GM19240 (cell line): ENCODE data around the gene NEK1.
"Not testable (repeated sequence)": the region's sequence is repeated elsewhere in the genome, so short reads cannot be mapped to it uniquely, and the experiment has no call there.

Experiments used
- DNase-seq: peaks from one replicate; pipeline ENCODE4 v3.0.0; 2011; ENCODE audit warnings: low spot score; ENCODE audit not compliant: insufficient read length

Gene NEK1

DNA sequence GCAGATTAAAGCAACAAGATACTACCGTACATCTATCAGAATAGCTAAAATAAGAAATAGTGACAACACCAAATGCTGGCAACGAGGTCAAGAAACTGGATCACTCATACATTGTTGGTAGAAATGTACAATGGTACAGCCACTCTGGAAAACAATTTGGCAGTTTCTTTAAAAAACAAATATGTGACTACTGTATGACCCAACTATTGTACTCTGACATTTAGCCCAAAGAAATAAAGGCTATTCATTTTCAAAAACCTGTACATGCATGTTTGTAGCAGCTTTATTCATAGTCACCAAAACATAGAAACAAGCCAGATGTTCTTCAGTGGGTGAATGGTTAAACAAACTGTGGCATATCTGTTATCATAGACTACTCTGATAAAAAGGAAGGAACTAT, 16.2 kb upstream of the NEK1 start:
- DNase-seq = no peak

DNA sequence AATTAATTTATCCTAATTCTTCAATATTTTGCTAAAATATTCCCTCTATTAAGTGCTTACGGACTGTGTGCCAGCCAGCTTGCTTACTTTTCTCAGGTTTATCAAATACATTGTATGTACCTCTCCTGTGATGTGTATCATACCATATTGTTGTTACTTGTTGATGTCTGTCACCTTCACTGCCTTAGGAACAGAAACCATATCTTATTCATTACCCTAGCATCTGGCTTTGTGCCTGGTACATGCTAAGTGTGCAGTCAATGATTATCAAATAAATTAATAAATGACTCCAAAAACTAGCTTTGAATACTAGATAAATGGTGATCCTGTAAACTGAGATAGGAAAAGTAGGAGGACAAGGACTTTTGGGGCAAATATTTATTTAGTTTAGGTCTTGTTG, 14.9 kb upstream of the NEK1 start:
- no peak for DNase-seq

DNA sequence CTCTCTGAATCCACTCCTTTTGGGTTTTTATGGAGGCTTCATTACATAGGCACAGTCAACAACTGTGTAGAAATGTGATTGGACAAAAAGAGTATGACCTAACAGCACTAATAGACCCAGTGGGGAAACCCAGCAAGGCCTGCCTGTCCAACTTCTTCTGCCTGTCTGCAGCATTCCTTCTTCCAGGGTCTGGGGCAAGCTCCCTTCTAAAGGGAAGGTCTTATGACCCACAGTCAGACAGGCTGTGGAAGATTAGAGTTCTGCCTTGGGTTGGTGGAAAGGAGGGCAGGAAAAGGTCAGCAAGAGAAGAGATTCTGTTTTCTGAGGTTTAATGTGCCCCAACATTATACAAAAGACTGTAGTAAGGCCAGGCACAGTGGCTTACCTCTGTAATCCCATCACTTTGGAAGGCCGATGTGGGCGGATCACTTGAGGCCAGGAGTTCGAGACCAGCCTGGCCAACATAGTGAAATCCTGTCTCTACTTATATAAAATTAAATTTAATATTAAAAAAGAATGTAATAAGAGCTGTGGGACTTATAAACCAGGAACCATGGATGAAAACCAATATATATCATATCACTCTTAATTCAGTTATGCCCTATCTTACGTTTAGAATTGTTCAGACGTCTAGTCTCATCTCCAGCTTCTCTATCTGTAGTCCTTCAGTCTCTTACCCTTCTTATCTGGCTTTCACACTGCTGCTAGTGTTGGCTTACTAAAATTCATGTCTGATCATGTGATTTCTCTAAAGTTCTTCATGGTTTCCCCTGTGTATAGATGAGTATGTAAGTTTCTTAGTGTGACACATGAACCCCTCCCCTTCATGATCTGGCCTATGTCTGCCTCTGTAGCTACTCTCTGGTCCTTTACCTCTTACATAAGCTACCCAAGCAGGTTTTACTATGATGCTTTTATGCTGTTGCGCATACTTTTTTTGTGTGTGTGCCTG, 14.2 kb upstream of the NEK1 start:
- no peak for DNase-seq

DNA sequence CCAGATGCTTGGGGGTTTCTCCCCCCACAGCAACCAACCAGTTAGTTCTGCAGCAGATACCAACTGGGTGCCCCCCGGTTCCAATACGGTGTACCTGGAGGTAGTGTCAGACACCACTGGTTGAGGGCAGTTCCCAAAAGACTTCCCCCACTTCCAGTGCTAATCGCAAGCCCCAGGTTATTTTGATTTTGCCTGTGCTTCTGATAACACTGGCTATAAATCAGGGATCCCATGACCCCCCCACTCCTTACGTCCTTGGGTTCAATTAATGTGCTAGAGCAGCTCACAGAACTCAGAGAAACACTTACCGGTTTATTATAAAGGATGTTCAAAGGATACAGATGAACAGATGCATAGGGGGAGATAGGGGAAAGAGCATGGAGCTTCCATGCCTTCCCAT, 13.5 kb upstream of the NEK1 start:
- no peak for DNase-seq

DNA sequence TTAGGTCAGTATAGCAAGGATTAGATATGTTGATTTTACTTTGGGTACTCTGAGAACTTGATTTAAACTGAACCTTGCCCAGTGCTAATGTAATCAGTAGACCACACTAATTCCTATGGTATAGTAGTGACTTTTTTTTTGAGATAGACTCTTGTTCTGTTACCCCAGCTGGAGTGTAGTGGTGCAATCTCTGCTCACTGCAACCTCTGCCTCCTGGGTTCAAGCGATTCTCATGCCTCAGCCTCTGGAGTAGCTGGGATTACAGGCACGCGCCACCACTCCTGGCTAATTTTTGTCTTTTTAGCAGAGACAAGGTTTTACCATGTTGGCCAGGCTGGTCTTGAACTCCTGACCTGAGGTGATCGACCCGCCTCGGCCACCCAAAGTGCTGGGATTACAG, 11.6 kb upstream of the NEK1 start:
- DNase-seq = not testable (repeated sequence)

DNA sequence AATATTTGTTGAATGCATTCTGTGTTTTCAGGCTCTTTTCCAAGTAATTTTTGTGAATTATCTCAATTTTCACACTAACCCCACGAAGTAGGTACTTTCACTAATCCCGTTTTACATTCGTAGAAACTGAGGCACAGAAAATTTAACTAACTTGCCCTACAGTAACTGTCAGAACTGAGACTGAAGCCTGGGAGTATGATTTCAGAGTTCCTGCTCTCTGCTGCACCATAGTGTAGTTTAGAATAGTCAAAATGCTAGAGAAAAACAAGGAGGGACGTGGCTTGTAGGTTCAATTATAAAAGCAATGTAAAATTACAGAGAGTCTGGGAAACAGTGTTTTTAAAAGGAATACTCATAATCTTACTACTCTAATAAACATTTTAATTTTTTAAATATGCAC, 10.2 kb upstream of the NEK1 start:
- DNase-seq = no peak

DNA sequence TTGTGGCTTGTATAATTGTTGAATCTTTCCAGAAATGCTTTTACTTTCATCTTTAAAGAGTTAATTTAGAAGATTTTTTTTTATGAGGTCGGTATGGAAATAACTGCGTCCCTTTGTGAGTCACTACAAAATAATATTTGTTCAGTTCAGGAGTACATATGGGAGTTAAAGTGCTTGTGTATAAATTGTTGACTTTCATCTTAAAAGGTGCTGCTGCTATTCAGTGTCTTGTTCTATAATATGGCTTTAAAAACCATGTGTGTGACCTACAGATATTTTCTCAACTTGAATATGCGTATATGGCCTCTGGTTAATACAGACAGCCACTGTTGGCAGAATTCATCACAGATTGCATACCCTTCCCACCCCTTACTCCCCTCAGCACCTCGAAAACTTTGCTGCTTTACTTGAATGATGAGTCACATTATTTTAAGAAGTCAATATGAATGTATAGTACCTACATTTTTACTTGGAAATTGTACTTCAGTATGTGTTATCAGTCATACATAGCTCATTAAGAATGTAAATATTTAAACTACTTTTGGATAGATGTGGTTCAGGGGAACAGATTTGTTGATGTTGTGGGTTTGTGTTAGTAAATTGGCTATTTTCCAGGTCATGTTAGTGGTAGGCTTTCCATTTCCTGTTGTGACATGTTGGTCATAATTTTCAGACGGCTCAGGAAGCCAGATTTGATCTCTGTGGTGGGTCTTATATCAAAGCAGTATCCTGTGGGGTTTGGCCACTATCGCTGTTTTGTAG, 9.5 kb upstream of the NEK1 start:
- DNase-seq = no peak

DNA sequence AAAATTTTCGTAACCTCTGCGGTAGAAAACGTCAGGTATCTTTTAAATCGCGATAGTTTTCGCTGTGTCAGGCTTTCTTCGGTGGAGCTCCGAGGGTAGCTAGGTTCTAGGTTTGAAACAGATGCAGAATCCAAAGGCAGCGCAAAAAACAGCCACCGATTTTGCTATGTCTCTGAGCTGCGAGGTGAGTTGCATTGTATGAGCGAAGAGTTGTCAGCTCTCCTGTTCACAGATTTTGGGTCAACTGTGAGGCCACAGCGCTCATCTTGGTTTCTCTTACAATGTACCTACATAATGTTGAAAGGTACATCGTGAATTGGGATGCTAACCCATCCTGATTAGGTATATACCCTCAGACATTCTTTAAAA, 8.5 kb upstream of the NEK1 start:
- DNase-seq = no peak

DNA sequence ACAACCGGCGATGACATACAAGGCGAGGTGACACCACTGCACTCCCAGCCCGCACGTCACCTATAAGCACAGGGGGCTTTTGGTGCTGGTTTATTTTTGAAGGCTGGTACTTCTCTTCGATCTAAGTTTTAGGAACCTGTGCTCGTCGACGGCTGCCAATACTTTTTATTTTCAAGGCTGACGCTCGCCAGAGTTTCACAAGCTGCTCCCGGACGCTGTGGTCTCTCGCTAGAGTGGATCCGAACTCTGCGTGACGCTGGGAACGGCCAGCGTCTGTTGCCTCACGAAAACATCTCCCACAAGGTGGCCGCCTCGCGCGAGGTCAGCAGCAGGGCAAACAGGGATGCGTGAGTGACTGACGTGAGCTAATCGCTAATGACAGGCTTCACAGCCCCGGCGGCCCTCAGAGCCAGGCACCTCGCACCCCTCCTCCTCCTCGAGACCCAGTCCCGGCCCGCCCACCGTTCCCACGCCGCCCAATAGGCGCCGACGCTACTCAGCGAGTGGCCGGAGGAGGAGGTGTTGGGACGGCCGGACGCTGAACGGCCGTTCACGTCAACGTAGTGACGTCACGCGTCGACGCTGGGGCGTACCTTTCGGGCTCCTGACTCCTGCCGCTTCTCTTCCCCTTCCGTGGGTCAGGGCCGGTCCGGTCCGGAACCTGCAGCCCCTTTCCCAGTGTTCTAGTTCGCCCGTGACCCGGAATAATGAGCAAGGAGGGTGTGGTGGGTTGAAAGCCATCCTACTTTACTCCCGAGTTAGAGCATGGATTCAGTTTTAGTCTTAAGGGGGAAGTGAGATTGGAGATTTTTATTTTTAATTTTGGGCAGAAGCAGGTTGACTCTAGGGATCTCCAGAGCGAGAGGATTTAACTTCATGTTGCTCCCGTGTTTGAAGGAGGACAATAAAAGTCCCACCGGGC, 7.8 kb upstream of the NEK1 start, which contains the start of gene CLCN3:
CLCN3 (plus strand) TSS at position 621 of the 922 bp plus-strand sequence. CDS start 15,351 bp downstream, outside the sequence.
- DNase-seq = peak; percentile 70

DNA sequence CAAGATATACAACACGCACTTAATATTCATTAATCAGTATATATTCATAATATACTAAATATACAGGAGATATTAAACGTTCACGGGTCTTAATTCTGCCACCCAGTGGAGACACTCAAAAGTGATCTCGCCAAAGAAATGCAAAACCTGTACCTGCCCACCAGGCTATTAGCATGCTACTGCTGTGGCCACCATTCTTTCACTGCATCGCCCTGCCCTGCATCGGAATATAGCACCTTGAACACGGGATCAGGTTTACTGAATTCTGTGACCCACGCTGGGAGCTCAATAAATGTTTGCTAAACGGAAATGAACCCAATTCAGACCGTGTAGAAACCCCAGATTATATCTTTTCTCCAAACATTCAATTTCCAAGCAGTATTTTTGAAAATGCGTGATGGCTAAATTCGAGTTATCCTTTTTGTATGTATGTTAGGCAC, 7.2 kb upstream of the NEK1 start:
- no peak for DNase-seq

DNA sequence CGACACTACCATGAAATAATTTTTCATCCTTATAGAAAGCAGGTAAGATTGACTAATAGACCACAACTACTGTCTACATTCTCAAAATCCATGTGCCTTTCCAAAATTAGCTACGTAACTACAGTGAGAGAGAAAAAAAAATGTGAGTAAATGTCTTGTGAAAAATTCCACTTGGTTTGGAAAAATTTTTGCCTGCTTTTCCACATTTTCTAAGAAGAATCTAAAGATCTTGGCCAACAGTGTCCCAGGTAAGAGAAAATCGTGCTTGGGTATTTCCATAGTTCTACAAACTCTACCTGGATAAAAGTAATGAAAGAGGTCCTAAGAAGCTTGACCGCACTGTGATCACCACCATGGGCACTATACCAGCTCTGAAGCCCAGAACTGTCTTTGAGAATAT, 6.6 kb upstream of the NEK1 start:
- DNase-seq = no peak

DNA sequence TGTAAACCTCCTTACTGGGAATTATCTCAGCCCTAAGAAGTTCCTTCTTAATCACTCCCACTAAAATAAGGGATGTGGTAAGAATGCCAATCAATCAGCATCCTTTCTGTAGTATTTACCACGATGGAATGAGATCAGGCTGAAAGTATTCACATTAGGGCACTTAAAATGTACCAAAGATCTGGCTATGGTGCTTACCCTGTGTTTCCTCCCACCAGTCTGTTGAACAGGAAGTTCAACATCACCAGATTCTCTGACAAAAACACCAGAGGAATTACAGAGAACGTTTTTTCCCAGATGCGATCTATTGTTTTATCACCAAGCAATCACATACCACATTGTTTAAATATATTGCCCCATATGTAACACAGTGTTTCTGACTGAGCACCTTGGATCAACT, 5.9 kb upstream of the NEK1 start:
- no peak for DNase-seq

DNA sequence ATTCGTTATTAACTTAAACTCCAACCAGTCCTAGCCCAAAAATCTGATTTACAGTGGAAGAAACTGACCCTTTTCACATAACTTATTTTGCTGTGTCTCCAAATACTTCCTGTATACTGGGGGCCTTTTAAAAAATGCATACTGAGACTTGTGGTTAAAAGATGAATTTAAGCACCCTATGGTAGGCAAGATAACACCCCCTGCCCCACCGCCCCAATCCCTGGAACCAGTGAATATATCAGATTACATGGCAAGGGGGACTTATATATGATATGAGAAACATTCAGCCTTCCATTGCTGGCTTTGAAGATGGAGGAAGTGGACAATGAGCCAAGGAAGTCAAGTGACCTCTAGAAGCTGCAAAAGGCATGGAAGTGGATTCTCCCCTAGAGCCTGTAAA, 4.9 kb upstream of the NEK1 start:
- no peak for DNase-seq

DNA sequence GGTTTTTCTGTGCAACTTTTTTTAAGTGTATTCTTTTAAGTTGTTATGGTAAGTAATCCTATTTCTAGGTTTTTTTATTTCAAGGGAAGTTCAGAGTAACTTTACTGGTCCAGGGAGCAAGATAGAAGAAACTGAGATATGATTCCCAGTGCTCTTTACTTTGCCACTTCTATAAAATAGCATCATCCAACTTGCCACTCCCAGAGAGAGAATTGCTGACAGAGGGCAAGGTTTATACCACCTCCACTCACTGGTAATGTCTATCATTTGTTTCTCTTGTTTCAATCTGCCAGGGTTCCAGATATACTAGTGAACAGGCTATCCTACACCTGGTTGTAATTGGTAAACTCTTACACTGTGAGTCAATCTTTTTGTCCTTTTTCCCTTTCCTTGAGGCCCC, 4.5 kb upstream of the NEK1 start:
- DNase-seq = no peak

DNA sequence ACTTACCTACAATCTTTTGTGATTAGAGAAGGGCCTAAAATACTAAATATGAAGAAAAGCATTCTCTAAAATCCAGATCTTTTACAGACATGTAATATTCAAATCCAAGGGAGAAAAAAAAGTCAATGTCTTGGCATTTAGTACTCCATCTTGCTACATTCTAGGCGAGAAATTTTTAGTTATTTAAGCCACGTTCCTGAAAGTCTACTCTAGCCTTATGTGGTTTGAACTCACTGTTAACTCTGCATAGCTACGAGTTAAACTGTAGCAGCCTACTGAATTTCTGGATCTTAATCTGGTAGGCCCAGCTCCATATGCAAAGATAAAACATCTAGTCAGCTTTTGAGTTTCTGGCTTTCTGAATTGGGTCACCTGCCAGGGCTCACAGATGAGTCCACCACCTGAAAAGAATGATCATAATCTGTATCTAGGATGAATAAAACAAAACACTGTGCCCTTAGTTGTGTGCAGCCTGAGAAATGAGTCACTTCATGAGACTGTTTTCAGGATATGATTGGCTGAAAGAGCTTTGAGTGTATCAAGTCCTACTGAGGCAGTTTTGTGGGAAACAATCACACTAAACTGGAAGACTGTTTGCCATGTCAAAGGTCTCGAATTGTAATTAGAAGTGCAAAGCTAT, 3.2 kb upstream of the NEK1 start:
- DNase-seq = no peak

DNA sequence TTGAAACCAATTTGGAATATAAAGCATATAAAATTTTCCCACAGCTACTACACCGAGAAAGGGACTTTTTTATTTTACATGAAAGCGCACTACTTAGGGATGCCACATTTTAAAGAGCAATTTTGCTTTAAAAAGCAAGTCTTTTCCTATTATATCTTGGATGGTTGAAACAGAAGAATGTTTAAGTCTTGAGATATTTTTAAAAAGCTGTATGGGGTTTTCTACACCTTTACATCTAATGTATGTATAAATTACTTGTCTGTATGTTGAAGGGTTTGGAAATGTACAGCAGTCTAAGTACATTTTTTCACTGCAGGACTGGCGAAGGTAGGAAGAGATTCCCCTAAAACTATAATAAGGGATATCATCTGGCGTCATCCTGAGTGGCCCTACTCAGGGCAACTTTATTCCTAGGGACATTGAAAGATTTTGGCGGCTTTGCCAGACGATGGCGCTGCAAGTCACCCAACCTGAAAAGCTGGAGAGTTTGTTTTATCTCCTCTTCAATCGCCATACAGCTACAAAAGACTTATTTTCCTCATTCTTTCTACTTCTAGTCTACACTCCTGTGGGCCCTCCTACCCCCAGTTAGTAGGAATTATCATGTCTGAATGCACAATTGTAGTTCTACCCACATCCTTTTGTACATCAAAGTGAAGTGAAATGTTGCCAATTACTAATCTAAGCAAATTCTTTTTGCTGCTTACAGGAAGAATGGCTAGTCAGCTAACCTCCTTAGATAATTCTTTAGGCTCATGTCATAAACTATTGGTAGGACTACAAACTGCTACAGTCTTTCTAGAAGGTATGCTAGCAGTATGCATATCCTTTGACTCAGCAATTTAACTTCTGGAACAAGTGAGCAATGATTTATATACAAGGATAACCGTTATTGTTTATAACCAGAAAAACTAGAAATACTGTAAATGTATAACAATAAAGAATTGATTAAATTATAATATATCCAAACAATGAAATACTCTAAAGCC, 782 bp upstream of the NEK1 start:
- DNase-seq = no peak

DNA sequence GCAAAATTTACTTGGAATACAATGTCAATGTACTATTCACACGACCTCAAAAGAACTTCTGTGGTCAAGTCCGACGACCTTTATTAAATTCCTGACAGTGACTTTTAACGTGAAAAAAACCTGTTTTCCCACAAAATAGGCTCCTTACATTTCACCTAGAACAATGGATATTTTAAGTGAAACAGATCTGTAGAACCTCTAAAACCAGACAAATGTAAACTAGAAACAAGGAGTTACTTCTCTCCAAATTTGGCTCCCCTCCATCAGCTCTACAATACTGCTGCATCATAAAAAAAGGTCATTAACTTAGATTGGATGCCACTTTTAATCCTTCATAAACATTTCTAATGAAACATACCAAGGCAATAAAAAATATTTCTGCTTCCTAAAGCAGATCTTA, 1.2 kb downstream of the NEK1 start:
- no peak for DNase-seq

DNA sequence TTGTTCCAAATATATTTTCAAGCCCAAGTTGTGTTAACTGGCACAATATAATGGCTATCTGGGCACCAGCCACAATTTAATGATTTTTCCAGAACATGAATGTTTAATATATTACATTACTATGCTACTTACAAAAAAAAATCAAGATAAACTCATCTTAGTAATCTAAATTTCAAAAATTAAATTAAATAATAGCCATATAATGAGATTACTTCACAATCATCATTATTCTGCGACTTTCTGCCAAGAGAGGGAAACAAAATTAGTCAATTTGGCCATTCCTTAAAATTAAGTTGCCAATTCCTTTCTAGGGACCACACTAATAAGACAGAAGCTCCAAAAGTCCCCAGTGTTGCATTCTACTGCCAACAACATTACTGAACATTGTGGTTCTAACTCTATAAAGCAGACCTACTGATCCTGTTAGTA, 7.5 kb downstream of the NEK1 start:
- no peak for DNase-seq

DNA sequence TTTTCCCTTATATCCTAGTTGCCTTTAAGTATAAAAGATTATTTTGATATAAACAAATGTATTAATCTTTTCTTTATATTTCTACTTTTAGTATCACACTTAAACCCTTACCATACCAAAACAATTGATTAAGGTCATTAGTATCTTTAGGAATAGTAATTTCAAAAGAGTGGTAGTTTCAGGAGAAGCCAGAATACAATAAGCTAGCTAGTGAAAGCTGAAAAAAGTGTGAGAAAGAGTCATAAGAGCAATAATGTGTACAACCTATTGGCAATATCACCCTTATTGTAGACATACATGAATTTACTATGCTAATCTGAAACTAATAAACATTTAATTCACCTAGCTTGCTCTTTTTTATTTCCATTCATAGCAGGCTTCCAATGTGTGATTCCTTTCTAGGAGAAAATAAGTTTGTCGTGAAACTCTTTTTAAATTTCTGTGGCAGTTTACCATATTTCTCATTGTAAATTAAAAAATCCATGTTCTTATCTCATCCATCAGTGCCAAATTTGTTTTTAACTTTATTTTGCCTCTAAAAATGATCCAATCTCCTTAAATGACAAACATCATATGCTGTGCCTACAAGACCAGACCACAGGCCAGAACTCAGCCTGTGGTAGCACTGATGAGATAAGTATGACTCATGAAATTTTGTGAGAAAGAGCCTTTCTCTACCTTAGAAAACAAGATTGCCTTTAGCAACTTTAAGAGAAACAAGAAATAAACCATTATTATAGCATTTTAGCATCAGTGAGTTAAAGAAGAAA, 8.1 kb downstream of the NEK1 start:
- no peak for DNase-seq
